ENCODE results near the gene DNAJB13.

Gene DNAJB13

GRCh38 chr11:73998846-73999575 lies 48.2 kb downstream of the DNAJB13 start:
- TF ChIP-seq CTCF (conservative IDR thresholded peaks at IDR 0.05; ENCODE audit: low read depth, low read length): no peak
- Histone ChIP-seq H3K4me2 (no peak overlapping the region), H3K27me3 (ENCODE audit: insufficient read depth, low read depth) (no peaks in the 10 kb centered on the region), H3K79me2 (ENCODE audit: insufficient read depth, low read depth) (no peaks in the 10 kb centered on the region), H3K36me3 (ENCODE audit: insufficient read depth) (no peaks in the 10 kb centered on the region), H3K9ac (no peak overlapping the region), H3K4me3 (IDR thresholded peaks at IDR 0.05; ENCODE audit: insufficient read depth, low read depth, low read length) (no peak overlapping the region), H4K20me1 (ENCODE audit: insufficient read depth) (no peaks in the 10 kb centered on the region), H3K4me1 (ENCODE audit: low read depth, poor library complexity, severe bottlenecking) (peaks cover 4% of the 10 kb centered on the region), H2AFZ (ENCODE audit: low read depth) (no peak overlapping the region), H3K27ac (no peak overlapping the region)

- Histone ChIP-seq H4K20me1 (ENCODE audit: insufficient read depth) (no peaks in the 10 kb centered on the region), H3K27ac (no peak overlapping the region), H3K4me1 (ENCODE audit: low read depth, poor library complexity, severe bottlenecking) (peaks cover 4% of the 10 kb centered on the region), H3K79me2 (ENCODE audit: insufficient read depth, low read depth) (no peaks in the 10 kb centered on the region), H3K4me2 (no peak overlapping the region), H3K9ac (no peak overlapping the region), H2AFZ (ENCODE audit: low read depth) (no peak overlapping the region), H3K4me3 (IDR thresholded peaks at IDR 0.05; ENCODE audit: insufficient read depth, low read depth, low read length) (no peak overlapping the region), H3K36me3 (ENCODE audit: insufficient read depth) (no peaks in the 10 kb centered on the region), H3K27me3 (ENCODE audit: insufficient read depth, low read depth) (no peaks in the 10 kb centered on the region)
- TF ChIP-seq CTCF (conservative IDR thresholded peaks at IDR 0.05; ENCODE audit: low read depth, low read length): no peak
These were observed 48.9 kb downstream of the DNAJB13 start for GRCh38 chr11:73999581-74000306.

GRCh38 chr11:74000307-74001133 lies 49.7 kb downstream of the DNAJB13 start:
- Histone ChIP-seq H3K27me3 (ENCODE audit: insufficient read depth, low read depth) (no peaks in the 10 kb centered on the region), H3K4me1 (ENCODE audit: low read depth, poor library complexity, severe bottlenecking) (peaks cover 4% of the 10 kb centered on the region), H4K20me1 (ENCODE audit: insufficient read depth) (no peaks in the 10 kb centered on the region), H2AFZ (ENCODE audit: low read depth) (no peak overlapping the region), H3K4me3 (IDR thresholded peaks at IDR 0.05; ENCODE audit: insufficient read depth, low read depth, low read length) (no peak overlapping the region), H3K9ac (no peak overlapping the region), H3K36me3 (ENCODE audit: insufficient read depth) (no peaks in the 10 kb centered on the region), H3K4me2 (no peak overlapping the region), H3K27ac (no peak overlapping the region), H3K79me2 (ENCODE audit: insufficient read depth, low read depth) (no peaks in the 10 kb centered on the region)
- no peak for TF ChIP-seq CTCF (conservative IDR thresholded peaks at IDR 0.05; ENCODE audit: low read depth, low read length)

GRCh38 chr11:74001822-74002286 lies 51.0 kb downstream of the DNAJB13 start:
- Histone ChIP-seq H4K20me1 (ENCODE audit: insufficient read depth) (no peaks in the 10 kb centered on the region), H3K36me3 (ENCODE audit: insufficient read depth) (no peaks in the 10 kb centered on the region), H3K4me1 (ENCODE audit: low read depth, poor library complexity, severe bottlenecking) (no peaks in the 10 kb centered on the region), H3K9ac (no peak overlapping the region), H3K79me2 (ENCODE audit: insufficient read depth, low read depth) (no peaks in the 10 kb centered on the region), H3K4me3 (IDR thresholded peaks at IDR 0.05; ENCODE audit: insufficient read depth, low read depth, low read length) (no peak overlapping the region), H3K27ac (no peak overlapping the region), H3K27me3 (ENCODE audit: insufficient read depth, low read depth) (no peaks in the 10 kb centered on the region), H3K4me2 (no peak overlapping the region), H2AFZ (ENCODE audit: low read depth) (no peak overlapping the region)
- no peak for TF ChIP-seq CTCF (conservative IDR thresholded peaks at IDR 0.05; ENCODE audit: low read depth, low read length)

Data from KMS-11 (cell line).